GM12878 (cell line): ENCODE data around the gene VSIG10L. TPM values are rescaled to one million over a fixed set of nuclear protein-coding genes. Genes with fewer than 3 reads are reported as not detected.

Experiments used
- ATAC-seq: fragments of 200-7000 bp; cut with Tn5 transposase; 3 replicates; pipeline ENCODE4 v1.9.1; 2020; ENCODE audit warnings: mild to moderate bottlenecking, moderate library complexity
- BruUV-seq: library from RNA; stranded (reverse); fragments of 400-500 nt; replicated peaks from 2 replicates; lab custom pipeline; 2021; lab: Mats Ljungman, UMichigan
- CTCF ChIA-PET: fragments of 300-600 bp; sonication (Branson Sonifier 250); formaldehyde crosslinking; extraction: SDS; loops from one replicate; lab custom pipeline; 2021; ENCODE audit warnings: inconsistent platforms; lab: Yijun Ruan, JAX
- POLR2A ChIA-PET: fragments of 350-600 bp; formaldehyde crosslinking; extraction: SDS; loops from one replicate; lab custom pipeline; 2021; ENCODE audit warnings: inconsistent platforms; lab: Charles Lee
- RAD21 ChIA-PET: fragments of 300-600 bp; sonication (Branson Sonifier 250); formaldehyde crosslinking; loops from one replicate; lab custom pipeline; 2023; ENCODE audit warnings: antibody characterized with exemption; ENCODE audit not compliant: unreplicated experiment; lab: Charles Lee
- SMC1A ChIA-PET: fragments of 300-600 bp; sonication (Branson Sonifier 250); formaldehyde crosslinking; loops from one replicate; lab custom pipeline; 2023; ENCODE audit not compliant: unreplicated experiment, uncharacterized antibody; lab: Charles Lee
- DNase-seq: peaks from one replicate; pipeline ENCODE4 v3.0.0-alpha.2; 2011; ENCODE audit warnings: low read depth, low spot score
- FAIRE-seq: peaks from 3 replicates; lab custom pipeline; 2011; peaks lifted over from hg19 to GRCh38; lab: Jason Lieb, UNC
- H2AFZ ChIP-seq: 2 replicates; pipeline ENCODE4 v1.6.0; 2011; ENCODE audit warnings: low read depth, low read length, control low read depth; ENCODE audit not compliant: control insufficient read depth
- H3K27ac ChIP-seq: 2 replicates; pipeline ENCODE4 v1.5.1; 2011; ENCODE audit warnings: control low read depth; ENCODE audit not compliant: control insufficient read depth, insufficient read depth
- H3K27me3 ChIP-seq, 2 experiments: replicated peaks in 1 of 2; 2 replicates each; pipeline versions ENCODE4 v1.6.0 to v1.6.1; 2011; ENCODE audit warnings: low read length in 1 of 2; ENCODE audit not compliant: control insufficient read depth in 2 of 2, insufficient read depth in 2 of 2
- H3K36me3 ChIP-seq, 2 experiments: 2 replicates each; pipeline ENCODE4 v1.5.1; 2011; ENCODE audit warnings: low read length in 1 of 2; ENCODE audit not compliant: control insufficient read depth in 2 of 2, insufficient read depth in 2 of 2
- H3K4me1 ChIP-seq: 2 replicates; pipeline ENCODE4 v1.6.1; 2011; ENCODE audit warnings: mild to moderate bottlenecking, low read length, moderate library complexity, mixed read lengths; ENCODE audit not compliant: control insufficient read depth, insufficient read depth
- H3K4me2 ChIP-seq: 2 replicates; pipeline ENCODE4 v1.6.0; 2011; ENCODE audit warnings: control low read depth; ENCODE audit not compliant: control insufficient read depth, insufficient read depth
- H3K4me3 ChIP-seq: fragments of 200-600 bp; sonication (generic); 2 replicates; pipeline ENCODE4 v1.5.1; 2016
- H3K79me2 ChIP-seq: 2 replicates; pipeline ENCODE4 v1.6.0; 2011; ENCODE audit warnings: low read length; ENCODE audit not compliant: control insufficient read depth, insufficient read depth
- H3K9ac ChIP-seq: 2 replicates; pipeline ENCODE4 v1.8.0; 2011; ENCODE audit warnings: low read length, control low read depth, mixed read lengths; ENCODE audit not compliant: control insufficient read depth, insufficient read depth
- H3K9me3 ChIP-seq: replicated peaks from 3 replicates; pipeline ENCODE4 v1.5.1; 2011; ENCODE audit warnings: mild to moderate bottlenecking, low read length; ENCODE audit not compliant: control insufficient read depth, insufficient read depth
- H4K20me1 ChIP-seq: 2 replicates; pipeline ENCODE4 v1.6.0; 2011; ENCODE audit not compliant: control insufficient read depth, insufficient read depth
- BACH1 ChIP-seq: fragments of 450-650 bp; IDR thresholded peaks from 2 replicates; pipeline ENCODE4 v1.6.1; 2017; ENCODE audit warnings: mild to moderate bottlenecking, borderline replicate concordance
- BCLAF1 ChIP-seq: fragments of 450-650 bp; IDR thresholded peaks from 2 replicates; pipeline ENCODE4 v1.6.1; 2017; ENCODE audit warnings: antibody characterized with exemption, mild to moderate bottlenecking, moderate library complexity
- HDGF ChIP-seq: fragments of 450-650 bp; IDR thresholded peaks from 2 replicates; pipeline ENCODE4 v1.6.1; 2016; ENCODE audit warnings: antibody characterized with exemption
- MAX ChIP-seq: IDR thresholded peaks from 2 replicates; pipeline ENCODE4 v1.6.1; 2012; ENCODE audit warnings: low read depth, low read length, improper control_type of control experiment
- MTA2 ChIP-seq: fragments of 450-650 bp; IDR thresholded peaks from 2 replicates; pipeline ENCODE4 v1.6.1; 2016; ENCODE audit warnings: low read depth, mild to moderate bottlenecking, moderate library complexity
- NRF1 ChIP-seq: conservative IDR thresholded peaks from 2 replicates; pipeline ENCODE4 v1.6.1; 2011; ENCODE audit warnings: mild to moderate bottlenecking, low read depth, low read length, improper control_type of control experiment
- POLR2A ChIP-seq: IDR thresholded peaks from 2 replicates; pipeline ENCODE4 v1.6.1; 2011; ENCODE audit warnings: low read depth, mild to moderate bottlenecking, low read length
- RELA ChIP-seq: fragments of 450-650 bp; IDR thresholded peaks from 2 replicates; pipeline ENCODE4 v1.8.0; 2014; ENCODE audit warnings: borderline replicate concordance; ENCODE audit not compliant: partially characterized antibody
- STAT1 ChIP-seq: fragments of 450-650 bp; conservative IDR thresholded peaks from 2 replicates; pipeline ENCODE4 v1.6.1; 2014; ENCODE audit warnings: antibody characterized with exemption, mild to moderate bottlenecking
- TCF7 ChIP-seq: IDR thresholded peaks from 2 replicates; pipeline ENCODE4 v1.6.1; 2014; ENCODE audit warnings: antibody characterized with exemption, borderline replicate concordance
- WGBS: methylation state at CpG from one replicate; pipeline ENCODE4 v1.1.6; 2016; ENCODE audit warnings: low lambda C conversion rate; ENCODE audit not compliant: insufficient replicate concordance, insufficient coverage; ENCODE audit errors: missing lambda C conversion rate; 5-methylcytosine and 5-hydroxymethylcytosine counted together
- in situ Hi-C: fragments of 300-500 bp; cut with MboI; formaldehyde crosslinking; loops from 9 replicates; pipeline ENCODE4 v1.14.3; 2018; ENCODE audit warnings: mixed read lengths
- intact Hi-C: fragments of 100-400 bp; cut with micrococcal nuclease; formaldehyde crosslinking; loops from one replicate; pipeline ENCODE4 v1.14.2; 2022; ENCODE audit not compliant: unreplicated experiment
- polyA plus RNA-seq, 11 experiments: library from polyadenylated mRNA; depleted of rRNA in 4 of 11; unstranded in 6 of 11; stranded (reverse) in 5 of 11; fragments of >200 nt; fragmentation: Nextera tagmentation in 4 of 11; fragmentation: Illumina TruSeq in 1 of 11; extraction: Ambion mirVana in 4 of 11; extraction: Trizol in 1 of 11; gene quantifications; 1 replicate in 1 of 11; 2 replicates in 10 of 11; pipeline versions ENCODE4 v1.2.1 to v1.2.3, GENCODE V29; 2011 to 2016; ENCODE audit warnings: inconsistent platforms in 2 of 11, missing spikeins in 2 of 11, low read depth in 1 of 11
- total RNA-seq, 4 experiments: library from RNA; depleted of rRNA in 3 of 4; stranded (reverse); fragments of >200 nt in 3 of 4; fragmentation: Illumina TruSeq in 1 of 4; extraction: Trizol in 1 of 4; gene quantifications; 2 replicates each; pipeline versions ENCODE4 v1.2.1 to v1.2.3, GENCODE V29; 2013 to 2021

The VSIG10L gene
- total and polyA plus RNA-seq, 10 of the 15 experiments (the other 5 are each of a cell fraction or from before 2014, with no cell fraction given) = 0.09 to 0.93 (median 0.49) TPM

GRCh38 chr19:51386882-51387520 is 45.1 kb upstream of the VSIG10L start:
- no TSS peak for BruUV-seq
- no peak overlapping the region for H2AFZ ChIP-seq
- TF ChIP-seq MTA2 (no peak), BACH1 (no peak), HDGF (no peak), TCF7 (no peak), BCLAF1 (no peak), STAT1 (no peak), MAX (no peak), RELA (no peak), NRF1 (no peak), POLR2A (no peak)
- DNase-seq = no peak
- intact Hi-C loops = no loop called here
- in situ Hi-C loops = loop anchor here (25.0 kb wide), 1 partner anchor 1150 kb away; the partner anchor contains the start of gene ZNF808
- H3K9me3 ChIP-seq = no peaks in the 10 kb centered on the region
- 65% methylated on average over 14 of the region's 14 CpGs for WGBS
- H3K79me2 ChIP-seq = no peaks in the 10 kb centered on the region
- H3K27ac ChIP-seq = no peak overlapping the region
- ATAC-seq = no peak
- H3K4me3 ChIP-seq = no peak overlapping the region
- no peaks in the 10 kb centered on the region for H3K36me3 ChIP-seq
- H4K20me1 ChIP-seq = no peaks in the 10 kb centered on the region
- POLR2A ChIA-PET = interaction anchor here (1.0 kb wide), 1 partner anchor 30 kb away, joined by 3 read pairs; the partner anchor contains the start of gene SIGLEC10
- CTCF ChIA-PET = interaction anchor here (0.8 kb wide), 1 partner anchor 30 kb away, joined by 3 read pairs; the partner anchor contains the start of gene SIGLEC10
- H3K9ac ChIP-seq = no peak overlapping the region
- RAD21 ChIA-PET = no interaction called here
- H3K27me3 ChIP-seq = no peaks in the 10 kb centered on the region
- SMC1A ChIA-PET = no interaction called here
- H3K4me1 ChIP-seq = peaks cover 9% of the 10 kb centered on the region
- H3K4me2 ChIP-seq = no peak overlapping the region
- FAIRE-seq = no peak
